ENCODE results near the gene SNX6.

Gene SNX6

GRCh38 chr14:34629657-34630529, at the start of gene SNX6:
TSS of gene SNX6 (minus strand) at chr14:34630148. CDS start at chr14:34630116, 32 bp downstream.
- Histone ChIP-seq H3K27ac (peak within 1 kb of the TSS; percentile 92), H3K9me3 (no peaks in the 10 kb centered on the region), H3K36me3 (peaks cover 16% of the 10 kb centered on the region), H3K4me1 (peaks cover 28% of the 10 kb centered on the region), H3K4me3 (peak within 1 kb of the TSS; percentile 97), H3K27me3 (no peaks in the 10 kb centered on the region), H3K4me2 (peak within 1 kb of the TSS; percentile 94), H3K9ac (peak within 1 kb of the TSS; percentile 98), H4K20me1 (peaks cover 31% of the 10 kb centered on the region)
- no peak for TF ChIP-seq Cebpa-rat (IDR thresholded peaks at IDR 0.05)

- no peak overlapping the region for H3K4me2 ChIP-seq
- no peaks in the 10 kb centered on the region for H3K9me3 ChIP-seq
- H3K27ac ChIP-seq: no peak overlapping the region
- no peaks in the 10 kb centered on the region for H3K36me3 ChIP-seq
- H4K20me1 ChIP-seq: no peaks in the 10 kb centered on the region
- no peak for TF ChIP-seq Cebpa-rat (IDR thresholded peaks at IDR 0.05)
- H3K27me3 ChIP-seq: no peaks in the 10 kb centered on the region
- H3K4me3 ChIP-seq: no peak overlapping the region
- no peaks in the 10 kb centered on the region for H3K4me1 ChIP-seq
- H3K9ac ChIP-seq: no peak overlapping the region
These were observed 48.8 kb upstream of the SNX6 start for GRCh38 chr14:34678735-34679134.

GRCh38 chr14:34678306-34678705, 48.4 kb upstream of the SNX6 start:
- Histone ChIP-seq H3K9ac (no peak overlapping the region), H3K4me2 (no peak overlapping the region), H3K4me1 (no peaks in the 10 kb centered on the region), H3K4me3 (no peak overlapping the region), H3K27ac (no peak overlapping the region), H4K20me1 (no peaks in the 10 kb centered on the region), H3K36me3 (no peaks in the 10 kb centered on the region), H3K27me3 (no peaks in the 10 kb centered on the region), H3K9me3 (no peaks in the 10 kb centered on the region)
- TF ChIP-seq Cebpa-rat (IDR thresholded peaks at IDR 0.05): no peak

- Histone ChIP-seq H3K27ac (no peak overlapping the region), H4K20me1 (no peaks in the 10 kb centered on the region), H3K9ac (no peak overlapping the region), H3K27me3 (no peaks in the 10 kb centered on the region), H3K36me3 (no peaks in the 10 kb centered on the region), H3K9me3 (no peaks in the 10 kb centered on the region), H3K4me1 (no peaks in the 10 kb centered on the region), H3K4me2 (no peak overlapping the region), H3K4me3 (no peak overlapping the region)
- no peak for TF ChIP-seq Cebpa-rat (IDR thresholded peaks at IDR 0.05)
These were observed 46.7 kb upstream of the SNX6 start for GRCh38 chr14:34676516-34677211.

- H3K4me1 ChIP-seq: no peaks in the 10 kb centered on the region
- H3K27me3 ChIP-seq: no peaks in the 10 kb centered on the region
- no peak for TF ChIP-seq Cebpa-rat (IDR thresholded peaks at IDR 0.05)
- no peaks in the 10 kb centered on the region for H3K36me3 ChIP-seq
- H3K4me2 ChIP-seq: no peak overlapping the region
- no peaks in the 10 kb centered on the region for H4K20me1 ChIP-seq
- H3K4me3 ChIP-seq: no peak overlapping the region
- H3K27ac ChIP-seq: no peak overlapping the region
- no peaks in the 10 kb centered on the region for H3K9me3 ChIP-seq
- no peak overlapping the region for H3K9ac ChIP-seq
These were observed 43.8 kb upstream of the SNX6 start for GRCh38 chr14:34673702-34674101.

GRCh38 chr14:34671716-34672115, 41.8 kb upstream of the SNX6 start:
- Histone ChIP-seq H3K36me3 (no peaks in the 10 kb centered on the region), H3K4me2 (no peak overlapping the region), H3K27me3 (no peaks in the 10 kb centered on the region), H3K4me3 (no peak overlapping the region), H3K4me1 (no peaks in the 10 kb centered on the region), H4K20me1 (no peaks in the 10 kb centered on the region), H3K9ac (no peak overlapping the region), H3K9me3 (no peaks in the 10 kb centered on the region), H3K27ac (no peak overlapping the region)
- no peak for TF ChIP-seq Cebpa-rat (IDR thresholded peaks at IDR 0.05)

- H3K27ac ChIP-seq: no peak overlapping the region
- H3K9ac ChIP-seq: no peak overlapping the region
- H3K4me2 ChIP-seq: no peak overlapping the region
- H3K36me3 ChIP-seq: no peaks in the 10 kb centered on the region
- peaks cover 7% of the 10 kb centered on the region; the same call in 1 of the 2 replicates for H3K4me1 ChIP-seq
- H3K4me3 ChIP-seq: no peak overlapping the region
- H4K20me1 ChIP-seq: no peaks in the 10 kb centered on the region
- no peak for TF ChIP-seq Cebpa-rat (IDR thresholded peaks at IDR 0.05)
- H3K27me3 ChIP-seq: no peaks in the 10 kb centered on the region
- no peaks in the 10 kb centered on the region for H3K9me3 ChIP-seq
These were observed 38.2 kb upstream of the SNX6 start for GRCh38 chr14:34668111-34668510.

GRCh38 chr14:34667007-34667406, 37.1 kb upstream of the SNX6 start:
- TF ChIP-seq Cebpa-rat (IDR thresholded peaks at IDR 0.05): no peak
- H3K36me3 ChIP-seq: no peaks in the 10 kb centered on the region

GRCh38 chr14:34665785-34666435, 36.0 kb upstream of the SNX6 start:
- no peak overlapping the region for H3K4me3 ChIP-seq
- H3K9me3 ChIP-seq: peaks cover 13% of the 10 kb centered on the region
- no peak overlapping the region for H3K27ac ChIP-seq
- no peaks in the 10 kb centered on the region for H3K27me3 ChIP-seq
- no peak for TF ChIP-seq Cebpa-rat (IDR thresholded peaks at IDR 0.05)
- no peaks in the 10 kb centered on the region for H3K36me3 ChIP-seq
- H3K9ac ChIP-seq: no peak overlapping the region
- H4K20me1 ChIP-seq: no peaks in the 10 kb centered on the region
- H3K4me1 ChIP-seq: peaks cover 7% of the 10 kb centered on the region; the same call in 1 of the 2 replicates
- H3K4me2 ChIP-seq: no peak overlapping the region

More at GRCh38 chr14:34667007-34667406, 37.1 kb upstream of the SNX6 start:
- Histone ChIP-seq H3K4me1 (peaks cover 7% of the 10 kb centered on the region; the same call in 1 of the 2 replicates), H3K4me2 (no peak overlapping the region), H3K9ac (no peak overlapping the region), H3K4me3 (no peak overlapping the region), H3K9me3 (0 out of 2 replicates have a peak, but pooled peaks cover 6% of the 10 kb centered on the region), H3K27me3 (no peaks in the 10 kb centered on the region), H3K27ac (no peak overlapping the region), H4K20me1 (no peaks in the 10 kb centered on the region)

Measured in BLaER1 (cell line).